K562 (cell line): ENCODE measurements around the gene SLC5A3. TPM values are rescaled to one million over a fixed set of nuclear protein-coding genes. Genes with fewer than 3 reads are reported as not detected.
A peak's percentile ranks its signal among the peaks of the same experiment; 100 is the strongest.

Source experiments
- ASH1L ChIP-seq: fragments of 450-650 bp; IDR thresholded peaks from 2 replicates; pipeline ENCODE4 v1.6.1; 2018; ENCODE audit warnings: borderline replicate concordance, mild to moderate bottlenecking, low read depth; ENCODE audit not compliant: partially characterized antibody
- CREM ChIP-seq: IDR thresholded peaks from 2 replicates; pipeline ENCODE4 v1.6.1; 2014; ENCODE audit warnings: antibody characterized with exemption, low read depth
- EP300 ChIP-seq: IDR thresholded peaks from 2 replicates; pipeline ENCODE4 v1.6.1; 2012; ENCODE audit warnings: low read length, improper control_type of control experiment
- ESRRA ChIP-seq: fragments of 450-650 bp; IDR thresholded peaks from 2 replicates; pipeline ENCODE4 v1.6.1; 2014; ENCODE audit warnings: low read depth, mild to moderate bottlenecking, moderate library complexity, borderline replicate concordance
- ETV1 ChIP-seq: fragments of 450-650 bp; conservative IDR thresholded peaks from 2 replicates; pipeline ENCODE4 v1.6.1; 2016; ENCODE audit warnings: missing genetic modification characterization, control low read depth, low read depth, missing compliant biosample characterization
- GTF2B ChIP-seq: IDR thresholded peaks from 2 replicates; pipeline ENCODE4 v1.6.1; 2011; ENCODE audit not compliant: insufficient read length; ENCODE audit errors: extremely low read depth
- HDAC2 ChIP-seq: fragments of 450-650 bp; IDR thresholded peaks from 2 replicates; pipeline ENCODE4 v1.6.1; 2016; ENCODE audit warnings: mild to moderate bottlenecking
- RBM17 ChIP-seq: fragments of 200-400 bp; formaldehyde crosslinking; IDR thresholded peaks from 2 replicates; pipeline ENCODE4 v1.6.1; 2017; ENCODE audit warnings: low read depth, mild to moderate bottlenecking, low read length, borderline replicate concordance
- SMARCA4 ChIP-seq: fragments of 450-650 bp; IDR thresholded peaks from 2 replicates; pipeline ENCODE4 v1.6.1; 2016
- SMARCC2 ChIP-seq: fragments of 450-650 bp; IDR thresholded peaks from 2 replicates; pipeline ENCODE4 v1.6.1; 2017; ENCODE audit warnings: antibody characterized with exemption, moderate library complexity, mild to moderate bottlenecking, low read depth
- TFAP4 ChIP-seq: sonication (generic); formaldehyde crosslinking; IDR thresholded peaks from 2 replicates; pipeline ENCODE4 v1.8.0; 2022; ENCODE audit warnings: missing genetic modification reagents, mild to moderate bottlenecking, moderate library complexity, borderline replicate concordance
- ZBTB11 ChIP-seq, 3 experiments: fragments of 200-800 bp in 1 of 3; fragments of 250-450 bp in 1 of 3; fragments of 450-650 bp in 1 of 3; sonication (Bioruptor Pico) in 1 of 3; sonication (Bioruptor generic) in 1 of 3; formaldehyde crosslinking in 1 of 3; IDR thresholded peaks; 2 replicates each; pipeline versions ENCODE4 v1.6.1 to v1.8.0; 2016 to 2022; ENCODE audit warnings: mild to moderate bottlenecking in 2 of 3, missing genetic modification characterization in 2 of 3, missing compliant biosample characterization in 1 of 3, moderate library complexity in 1 of 3
- ZBTB26 ChIP-seq: fragments of 450-650 bp; formaldehyde crosslinking; IDR thresholded peaks from 2 replicates; pipeline ENCODE4 v1.4.0; 2022; ENCODE audit warnings: missing genetic modification characterization
- ZBTB5 ChIP-seq: fragments of 450-650 bp; IDR thresholded peaks from 2 replicates; pipeline ENCODE4 v1.6.1; 2017; ENCODE audit warnings: antibody characterized with exemption
- ZNF398 ChIP-seq: fragments of 250-450 bp; sonication (Bioruptor Pico); IDR thresholded peaks from 2 replicates; pipeline ENCODE4 v1.8.0; 2021; ENCODE audit warnings: moderate library complexity, mild to moderate bottlenecking, inconsistent platforms
- ZZZ3 ChIP-seq: fragments of 450-650 bp; IDR thresholded peaks from 2 replicates; pipeline ENCODE4 v1.6.1; 2016; ENCODE audit warnings: antibody characterized with exemption, mild to moderate bottlenecking, moderate library complexity
- polyA plus RNA-seq, 8 experiments: library from polyadenylated mRNA; depleted of rRNA in 4 of 8; stranded (reverse) in 5 of 8; unstranded in 3 of 8; fragments of >200 nt; fragmentation: Nextera tagmentation in 2 of 8; fragmentation: Illumina TruSeq in 1 of 8; extraction: Ambion mirVana in 2 of 8; extraction: Trizol in 1 of 8; gene quantifications; 2 replicates each; pipeline versions ENCODE4 v1.2.1 to v1.2.3, GENCODE V29; 2011 to 2014; ENCODE audit warnings: inconsistent platforms in 1 of 8, missing spikeins in 1 of 8
- total RNA-seq, 7 experiments: library from RNA; depleted of rRNA in 6 of 7; stranded (reverse); fragments of >200 nt in 6 of 7; fragmentation: Illumina TruSeq in 2 of 7; extraction: Trizol in 2 of 7; gene quantifications; 2 replicates each; pipeline versions ENCODE4 v1.2.1 to v1.2.3, GENCODE V29; 2011 to 2021; ENCODE audit warnings: low replicate concordance in 1 of 7

The SLC5A3 gene
- total and polyA plus RNA-seq, 9 of the 15 experiments (the other 6 are each of a cell fraction or from before 2014, with no cell fraction given) = 2.9 to 20.6 (median 9.0) TPM

GRCh38 chr21:34110594-34111202 lies 37.3 kb downstream of the SLC5A3 start (continued):
- TF ChIP-seq ESRRA (peak; percentile 92), HDAC2 (peak; percentile 91), GTF2B (no peak), ZNF398 (CRISPR knock-in tag) (no peak), EP300 (peak; percentile 98), CREM (peak; percentile 78), SMARCA4 (peak; percentile 99), RBM17 (no peak), SMARCC2 (peak; percentile 96), ZBTB11 (CRISPR knock-in tag; IDR thresholded peaks at IDR 0.05) (peak in 1 of 3 experiments; percentile 79; a peak in 2 of 6 replicates), ZBTB5 (no peak), ASH1L (no peak), ZZZ3 (no peak), ETV1 (tag) (peak; percentile 22; the same call in 1 of the 2 replicates), TFAP4 (no peak), ZBTB26 (CRISPR knock-in tag) (no peak)
